Inferior parietal cortex (tissue), 1 donor: ENCODE results near the gene KLK8.
"Not testable (repeated sequence)": the region's sequence is repeated elsewhere in the genome, so short reads cannot be mapped to it uniquely, and the experiment has no call there.

ENCODE experiments used
- DNase-seq: peaks from one replicate; pipeline ENCODE4 v3.0.0-alpha.2; 2016; ENCODE audit errors: extremely low spot score

Gene KLK8

DNA sequence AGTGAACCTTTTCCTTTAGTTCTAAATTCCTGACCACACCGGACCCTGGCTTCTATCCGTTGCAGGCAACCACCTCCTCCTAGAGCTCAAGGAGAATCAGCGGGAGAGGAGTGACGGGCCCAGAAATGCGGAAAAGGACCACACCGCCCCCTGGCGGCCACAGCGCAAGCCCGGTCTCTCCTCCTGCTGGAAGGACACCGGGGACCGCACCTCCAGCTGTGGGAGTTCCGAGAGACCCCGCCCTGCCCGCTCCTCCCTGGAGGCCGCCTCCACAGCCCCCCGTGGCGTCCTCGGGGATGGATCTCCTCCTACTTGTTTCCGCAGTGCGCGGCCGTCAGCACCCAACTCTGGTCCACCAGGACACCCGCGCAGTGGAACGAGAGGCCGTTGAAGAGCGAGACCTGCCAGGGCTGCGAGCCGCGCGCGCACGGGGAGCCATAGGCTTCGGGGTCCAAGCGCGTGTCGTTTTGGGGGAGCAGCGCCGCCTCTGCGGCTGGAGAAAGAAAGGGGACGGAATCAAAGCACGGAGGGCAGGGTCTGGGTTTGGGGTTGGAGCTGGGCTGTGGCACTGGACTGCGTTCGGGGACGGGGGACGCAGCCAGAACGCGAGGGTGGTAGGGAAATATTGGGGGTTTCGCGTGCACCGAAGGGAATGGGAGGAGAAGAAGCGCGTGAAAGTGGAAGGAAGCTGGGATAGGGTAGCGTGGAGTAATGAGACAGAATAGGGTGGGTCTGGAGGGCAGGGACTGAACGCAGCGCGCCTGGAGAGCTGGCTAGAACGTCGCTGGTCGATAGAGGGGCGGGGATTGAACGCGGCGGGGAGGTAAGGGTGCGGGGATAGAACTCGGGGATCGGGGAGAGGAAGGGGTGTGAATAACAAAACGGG, 15.6 kb upstream of the KLK8 start:
- DNase-seq: peak; percentile 65

DNA sequence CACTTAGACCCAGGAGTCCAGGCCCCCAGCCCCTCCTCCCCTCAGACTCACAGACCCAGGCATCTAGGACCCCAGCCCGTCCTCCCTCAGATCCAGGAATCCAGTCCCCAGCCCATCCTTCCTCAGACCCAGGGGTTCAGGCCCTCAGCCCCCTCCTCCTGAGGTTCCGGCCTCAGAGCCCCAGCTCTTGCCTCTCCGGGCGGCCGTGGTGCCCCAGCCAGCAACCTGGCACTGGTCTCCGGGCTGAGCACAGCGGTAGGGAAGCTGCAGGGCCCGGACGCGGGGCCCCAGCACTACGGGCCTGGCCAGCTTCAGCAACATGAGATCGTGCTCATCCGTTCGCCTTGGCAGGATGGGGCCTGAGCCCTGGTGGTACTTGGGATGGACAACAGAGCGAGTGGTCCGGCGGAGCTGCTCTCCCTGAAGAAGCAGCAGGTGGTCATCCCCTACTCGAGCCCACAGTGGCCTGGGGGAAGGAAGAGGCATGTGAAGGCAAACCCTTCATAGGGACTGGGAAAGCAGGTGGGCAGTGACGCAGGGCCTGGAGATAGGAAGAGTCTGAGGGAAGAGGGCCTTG, 14.4 kb upstream of the KLK8 start:
- no peak for DNase-seq

DNA sequence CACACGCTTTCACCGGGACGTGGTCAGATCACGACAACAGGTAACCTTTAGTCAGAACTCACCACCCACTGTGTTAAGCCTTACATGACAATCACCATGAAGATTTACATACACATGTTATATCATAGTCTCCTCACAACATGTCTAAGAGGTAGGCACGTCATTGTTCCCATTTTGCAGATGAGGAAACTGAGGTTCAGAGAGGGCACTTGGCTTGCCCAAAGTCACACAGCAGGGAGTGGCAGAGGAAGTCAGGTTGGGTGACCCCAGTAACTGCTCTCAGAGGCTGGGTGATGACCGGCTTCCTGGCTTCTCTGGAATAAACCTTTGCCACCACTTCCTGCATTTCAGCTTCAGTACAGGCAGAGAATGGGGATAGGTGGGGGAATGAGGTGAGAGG, 12.8 kb upstream of the KLK8 start:
- no peak for DNase-seq

DNA sequence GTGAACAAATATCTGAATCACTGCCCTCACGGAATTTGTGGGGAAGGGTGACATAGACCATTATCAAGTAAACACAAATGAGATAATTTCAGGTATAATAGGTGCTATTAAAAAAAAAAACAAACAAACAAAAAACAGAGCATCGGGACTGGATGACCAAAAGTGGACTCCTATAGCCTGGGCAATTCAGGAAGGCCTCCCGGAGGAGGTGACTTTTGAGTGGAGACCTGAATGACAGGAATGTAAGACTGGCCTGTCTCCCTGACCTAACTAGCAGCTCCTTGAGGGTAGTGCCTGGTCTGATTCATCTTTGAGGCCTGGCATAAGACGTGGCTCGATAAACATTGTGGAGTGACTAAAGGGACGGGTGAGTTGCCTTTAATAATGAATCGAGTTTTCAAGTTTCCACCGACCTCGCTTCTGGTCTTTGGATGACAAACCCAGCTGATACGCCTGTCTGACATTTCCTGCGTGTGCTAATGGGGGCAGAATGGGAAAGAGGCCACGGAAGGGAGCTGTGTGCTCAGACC, 11.3 kb upstream of the KLK8 start:
- DNase-seq: no peak

DNA sequence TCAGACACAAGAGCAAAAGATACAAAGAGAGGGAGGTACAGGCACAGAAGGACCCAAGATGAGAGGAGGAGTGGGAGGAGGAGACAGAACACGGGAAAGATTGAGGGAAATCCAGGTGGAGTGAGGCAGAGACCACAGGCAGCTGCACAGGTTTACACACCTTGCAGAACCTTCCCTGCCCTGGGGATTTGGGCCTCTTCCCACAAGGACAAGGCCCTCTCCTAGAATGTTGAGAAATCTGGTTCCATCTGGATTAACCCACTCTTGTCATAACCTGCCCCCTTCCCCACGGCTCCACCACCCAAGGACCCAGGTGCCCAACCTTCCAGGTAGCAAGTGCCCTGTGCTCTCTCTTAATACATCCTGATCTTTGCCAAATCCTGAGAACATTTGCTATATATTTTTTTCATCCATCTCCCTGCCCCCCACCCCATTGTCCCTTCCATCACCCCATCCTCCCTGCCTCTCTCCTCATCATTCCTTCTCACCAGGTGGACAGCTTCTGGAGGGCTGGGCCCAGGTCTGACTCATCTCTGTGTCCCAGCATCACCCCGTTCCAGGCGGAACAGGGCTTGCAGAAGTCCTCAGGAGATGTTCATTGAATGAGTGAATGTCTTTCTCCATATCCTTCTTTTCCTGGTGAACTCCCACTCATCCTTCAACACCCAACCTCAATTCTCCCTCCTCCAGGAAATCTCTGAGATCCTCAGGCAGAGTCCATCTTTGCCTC, 8.8 kb upstream of the KLK8 start:
- no peak for DNase-seq

DNA sequence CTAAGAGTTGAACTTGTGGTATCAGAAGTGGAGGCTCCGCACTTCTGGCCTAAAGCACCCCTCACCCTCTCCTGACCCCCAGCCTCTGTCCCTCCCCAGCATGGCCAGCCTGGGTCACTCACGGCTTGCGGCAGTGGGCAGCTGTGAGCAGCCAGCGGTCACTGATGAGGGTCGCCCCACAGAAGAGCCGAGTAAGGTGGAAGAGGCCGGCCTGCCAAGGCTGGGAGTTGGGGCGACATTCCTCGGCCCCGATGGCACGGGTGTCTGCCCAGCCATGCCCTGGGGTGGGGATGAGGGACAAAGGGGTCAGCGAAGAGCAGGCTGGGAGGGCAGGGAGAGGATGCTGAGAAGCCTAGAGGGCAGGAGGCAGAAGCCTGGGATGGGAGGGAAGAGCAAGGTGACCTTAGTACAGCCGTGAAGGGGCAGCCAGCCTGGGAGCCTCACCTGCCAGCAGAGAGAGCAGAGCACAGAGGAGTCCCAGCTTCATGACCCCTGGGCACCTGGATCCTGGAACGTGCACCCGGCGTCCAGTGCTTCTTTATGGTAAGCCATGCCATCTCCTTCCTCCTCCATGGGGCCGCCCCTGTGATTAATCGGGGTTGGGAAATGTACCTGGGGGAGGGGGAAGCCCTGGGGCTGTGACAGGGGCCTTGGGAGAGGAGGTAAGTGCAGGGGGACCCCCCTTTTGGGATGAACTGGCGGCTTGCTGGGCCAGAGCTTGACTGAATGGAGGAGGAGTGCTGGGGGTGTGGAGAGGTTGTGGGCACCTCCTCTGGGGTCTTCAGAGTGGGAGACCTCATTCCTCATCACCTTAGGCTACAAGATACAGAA, 7.9 kb upstream of the KLK8 start:
- DNase-seq: no peak

DNA sequence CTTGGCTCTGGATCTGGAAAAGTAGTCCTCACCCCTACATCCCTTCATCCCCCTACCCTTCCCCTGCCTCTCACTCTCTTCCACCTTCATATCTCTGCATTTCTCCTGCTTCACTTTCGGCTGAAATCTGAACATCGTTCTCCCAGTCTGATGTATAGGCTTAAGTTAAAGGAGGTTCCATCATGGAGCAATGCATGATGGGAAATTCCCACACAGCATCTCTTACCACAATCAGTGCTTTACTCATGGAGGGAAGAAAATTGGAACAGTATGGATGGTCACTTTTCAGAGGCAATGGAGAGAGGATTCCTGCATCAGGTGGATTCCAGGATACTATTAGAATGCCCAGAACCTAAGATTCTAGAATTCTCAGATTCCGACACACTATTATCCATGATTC, 6.1 kb upstream of the KLK8 start:
- DNase-seq: no peak

DNA sequence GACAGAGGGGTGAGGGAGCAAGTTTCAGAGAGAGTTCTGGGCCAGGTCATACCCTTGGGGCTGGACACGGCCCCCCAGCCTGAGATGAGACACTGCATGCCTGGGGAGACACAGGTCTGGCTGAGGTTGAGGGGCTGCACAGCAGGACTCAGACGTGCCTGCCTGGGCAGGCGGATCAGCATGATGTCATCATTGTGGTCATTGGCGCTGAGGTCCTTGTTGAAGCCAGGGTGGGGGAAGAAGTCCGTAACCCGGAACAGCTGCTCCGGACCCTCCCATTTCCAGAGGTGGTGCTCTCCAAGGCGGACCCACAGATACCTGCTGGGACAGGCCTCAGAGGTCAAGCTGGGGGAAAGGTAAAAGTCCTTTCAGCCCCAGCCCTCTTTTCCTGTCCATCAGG, 5.0 kb upstream of the KLK8 start:
- no peak for DNase-seq

DNA sequence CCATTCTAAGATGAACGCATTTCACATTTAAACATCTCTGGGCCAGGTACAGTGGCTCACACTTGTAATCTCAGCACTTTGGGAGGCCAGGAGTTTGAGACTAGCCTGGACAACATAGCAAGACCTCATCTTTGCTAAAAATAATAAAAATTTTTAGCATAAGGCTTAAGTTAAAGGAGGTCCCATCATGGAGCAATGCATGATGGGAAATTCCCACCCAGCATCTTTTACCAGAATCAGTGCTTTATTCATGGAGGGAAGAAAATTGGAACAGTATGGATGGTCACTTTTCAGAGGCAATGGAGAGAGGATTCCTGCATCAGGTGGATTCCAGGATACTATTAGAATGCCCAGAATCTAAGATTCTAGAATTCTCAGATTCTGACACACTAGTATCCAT, 3.8 kb upstream of the KLK8 start:
- no peak for DNase-seq

DNA sequence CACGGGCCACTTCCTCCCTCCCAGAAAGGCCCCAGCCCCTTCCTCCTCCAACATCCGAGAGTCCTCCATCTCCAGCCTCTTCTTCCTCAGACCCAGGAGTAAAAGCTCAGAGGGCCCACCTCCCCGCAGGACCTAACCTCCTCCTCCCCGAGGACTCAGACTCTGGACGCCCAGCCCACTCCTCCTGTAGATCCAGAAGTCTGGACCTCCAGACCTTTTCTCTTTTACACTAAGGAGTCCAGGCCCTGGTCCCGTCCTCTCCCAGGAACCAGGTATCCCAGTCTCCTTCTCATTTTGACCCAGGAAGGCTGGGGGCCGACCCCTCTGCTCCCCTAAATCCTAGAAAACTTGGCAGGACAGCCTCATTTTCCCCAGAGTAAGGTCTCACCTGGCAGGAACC, 1.9 kb upstream of the KLK8 start:
- no peak for DNase-seq

DNA sequence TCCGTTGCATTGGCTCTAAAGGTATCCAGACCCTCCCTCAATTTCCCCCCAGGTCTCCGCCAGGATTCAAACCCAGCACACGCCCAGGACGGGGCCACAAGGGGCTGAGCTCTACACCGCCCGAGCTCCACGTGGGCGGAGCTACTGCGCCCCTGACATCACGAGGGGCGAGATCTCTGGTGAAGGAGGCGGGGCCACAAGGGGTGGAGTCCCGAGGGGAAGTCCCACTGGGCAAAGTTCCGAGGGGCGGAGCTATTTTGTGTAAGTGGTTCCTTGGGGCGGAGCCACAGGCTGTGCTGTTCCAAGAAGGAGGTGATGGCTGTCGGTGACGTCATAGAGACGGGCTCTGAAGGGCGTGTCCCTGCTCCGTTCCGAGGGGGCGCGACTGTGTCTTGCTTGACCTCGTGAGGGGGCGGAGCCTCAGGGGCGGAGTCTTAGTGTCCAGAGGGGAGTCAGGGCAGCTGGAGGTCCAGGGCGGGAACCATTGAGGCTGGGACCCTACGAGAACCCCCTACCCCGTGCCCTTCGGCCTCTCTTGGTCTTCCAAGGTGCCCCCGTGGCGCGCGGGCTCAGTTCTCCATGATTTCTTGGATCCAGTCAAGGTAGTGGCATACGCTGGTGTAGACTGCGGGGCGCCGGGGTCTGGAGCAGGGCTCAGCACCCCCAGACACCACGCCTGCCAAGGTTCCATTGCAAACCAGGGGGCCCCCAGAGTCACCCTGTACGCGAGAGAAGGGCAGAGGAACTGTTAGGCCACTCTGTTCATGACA, 1.3 kb upstream of the KLK8 start:
- peak; percentile 57 for DNase-seq

DNA sequence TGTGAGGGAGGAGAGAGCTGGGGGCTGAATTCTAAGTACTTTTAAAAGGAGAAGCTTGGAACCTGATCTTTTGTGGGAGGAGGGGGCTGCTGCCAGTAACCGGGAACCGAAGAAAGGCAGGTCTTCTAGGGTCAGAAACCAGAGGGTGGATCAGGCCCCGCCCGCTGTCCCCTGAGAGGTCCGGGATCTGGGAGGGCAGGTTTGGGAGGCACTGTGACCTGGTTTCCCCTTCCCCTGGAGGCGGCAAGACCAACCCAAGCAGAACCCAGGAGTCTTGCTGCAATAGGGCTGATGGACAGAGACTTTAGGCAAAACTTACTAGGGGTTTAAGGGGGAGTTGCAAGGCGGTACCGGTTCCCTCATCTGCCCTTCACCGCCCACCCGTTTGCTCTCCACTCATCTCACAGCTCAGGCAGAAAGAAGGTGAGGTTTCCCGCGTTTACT, 707 bp upstream of the KLK8 start:
- no peak for DNase-seq

DNA sequence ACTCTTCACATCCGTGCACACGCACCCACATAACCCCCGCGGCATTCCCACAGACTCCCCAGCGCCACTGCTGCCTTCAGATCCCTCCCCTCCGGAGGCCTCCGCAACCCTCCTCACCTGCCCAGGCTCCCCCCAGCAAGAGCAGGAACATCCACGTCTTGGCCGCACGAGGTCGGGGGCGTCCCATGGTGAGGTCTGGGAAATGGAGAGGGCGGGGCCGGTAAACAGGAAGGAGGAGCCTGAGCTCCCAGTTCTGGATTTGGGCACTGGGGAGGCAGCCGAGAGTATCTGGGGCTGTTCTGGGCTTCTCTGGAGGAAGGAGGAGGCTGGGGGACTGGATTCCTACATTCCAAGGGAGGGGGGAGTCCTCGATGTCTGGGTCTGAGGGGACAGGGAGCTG, 423 bp downstream of the KLK8 start:
- DNase-seq: no peak

DNA sequence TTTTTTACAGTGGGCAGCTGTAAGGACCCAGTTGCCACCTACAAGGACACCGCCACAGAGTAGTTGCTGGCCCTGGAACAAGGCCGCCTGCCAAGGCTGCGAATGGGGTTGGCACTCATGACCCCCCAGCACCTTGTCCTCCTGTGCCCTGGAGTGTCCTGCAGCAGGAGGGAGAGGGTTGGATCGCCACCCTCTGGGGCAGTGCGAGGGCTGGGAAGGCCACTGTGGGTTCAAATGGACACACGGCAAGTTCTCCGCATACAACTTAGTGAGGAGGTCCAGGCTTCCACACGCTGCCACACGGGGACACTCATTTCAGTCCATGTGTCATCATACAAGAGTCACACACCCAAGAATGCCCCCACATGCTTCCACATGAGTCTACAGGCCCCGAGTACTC, 978 bp downstream of the KLK8 start:
- no peak for DNase-seq

DNA sequence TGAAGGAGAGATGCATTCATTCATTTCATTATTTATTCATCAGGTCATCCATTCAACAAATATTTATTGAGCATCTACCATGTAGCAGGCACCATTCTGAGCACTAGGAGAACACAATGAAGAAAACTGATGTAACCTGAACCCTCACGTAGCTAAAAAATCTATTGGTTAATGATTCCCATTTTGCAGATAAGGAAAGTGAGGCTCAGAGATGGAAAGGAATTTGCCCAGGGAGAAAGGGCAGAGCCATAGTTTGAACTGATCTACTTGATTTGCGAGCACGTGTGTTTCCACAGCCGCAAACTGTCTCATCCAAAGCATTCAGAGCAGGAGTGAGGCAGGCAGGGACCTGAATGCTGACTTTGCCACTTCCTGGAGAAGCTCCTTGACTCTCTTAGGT, 2.7 kb downstream of the KLK8 start:
- no peak for DNase-seq

DNA sequence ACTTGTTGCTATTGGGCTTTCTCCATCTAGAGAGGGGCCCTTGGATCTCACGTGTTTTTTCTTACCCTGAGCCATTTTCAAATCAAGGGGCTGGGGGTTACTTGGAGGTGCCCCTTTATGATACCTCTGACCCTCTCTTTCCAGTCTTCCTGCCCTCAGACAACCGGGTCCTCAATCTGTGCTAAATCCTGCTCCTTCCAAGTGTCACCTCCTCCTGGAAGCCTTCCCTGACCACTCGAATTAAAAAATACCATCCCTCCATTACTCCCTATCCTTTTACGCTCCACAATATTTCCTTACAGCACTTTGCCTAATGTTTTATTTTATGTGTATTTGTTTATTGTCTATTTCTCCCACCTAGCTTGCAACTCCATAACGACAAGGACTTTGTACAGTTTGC, 3.3 kb downstream of the KLK8 start:
- no peak for DNase-seq

DNA sequence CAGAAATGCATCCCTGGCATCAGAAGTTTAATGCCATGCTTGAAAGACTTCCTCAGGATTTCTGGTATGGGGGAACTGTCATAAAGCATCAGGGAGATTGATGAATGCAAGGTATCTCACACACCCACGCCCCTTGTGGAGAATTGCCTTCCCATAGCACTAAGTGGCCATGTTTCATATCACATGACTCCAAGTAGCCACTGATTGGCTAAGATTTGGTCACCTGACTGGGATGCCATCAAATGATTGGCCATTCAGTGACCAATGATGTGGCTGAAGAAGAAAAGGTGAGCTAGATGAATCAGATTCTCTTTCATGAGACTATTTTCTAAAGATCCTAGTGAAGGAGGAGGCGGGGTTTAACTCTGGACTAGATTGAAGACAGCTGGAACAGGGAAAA, 7.3 kb downstream of the KLK8 start:
- no peak for DNase-seq

DNA sequence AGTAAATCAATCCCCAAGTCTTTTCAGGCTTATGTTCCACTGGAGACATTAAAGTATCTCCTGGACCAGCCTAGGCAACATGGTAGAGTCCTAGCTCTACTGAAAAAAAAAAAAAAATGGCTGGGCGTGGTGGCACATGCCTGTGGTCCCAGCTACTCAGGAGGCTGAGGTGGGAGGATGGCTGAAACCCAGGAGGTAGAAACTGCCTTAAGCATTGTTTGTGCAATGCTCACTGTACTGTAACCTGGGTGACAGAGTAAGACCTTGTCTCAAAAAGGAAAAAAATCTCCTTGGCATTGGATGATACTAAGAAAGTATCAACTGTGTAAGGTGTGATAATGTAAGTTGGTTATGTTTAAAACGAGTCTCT, 8.8 kb downstream of the KLK8 start:
- no peak for DNase-seq

DNA sequence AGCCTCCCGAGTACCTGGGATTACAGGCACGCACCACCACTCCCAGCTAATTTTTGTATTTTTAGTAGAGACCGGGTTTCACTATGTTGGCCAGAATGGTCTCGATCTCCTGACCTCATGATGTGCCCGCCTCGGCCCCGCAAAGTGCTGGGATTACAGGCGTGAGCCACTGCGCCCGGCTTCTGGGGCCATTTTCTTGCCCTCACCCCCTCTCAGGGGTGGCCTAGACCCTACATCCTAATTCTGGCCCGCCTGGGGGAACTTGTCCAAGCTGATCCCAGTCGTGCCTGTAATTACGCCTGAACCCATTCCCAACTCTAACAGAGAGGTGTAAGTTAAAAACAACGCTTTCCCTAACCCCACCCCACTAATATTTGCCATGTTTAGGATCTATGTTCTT, 17.0 kb downstream of the KLK8 start:
- DNase-seq: not testable (repeated sequence)

DNA sequence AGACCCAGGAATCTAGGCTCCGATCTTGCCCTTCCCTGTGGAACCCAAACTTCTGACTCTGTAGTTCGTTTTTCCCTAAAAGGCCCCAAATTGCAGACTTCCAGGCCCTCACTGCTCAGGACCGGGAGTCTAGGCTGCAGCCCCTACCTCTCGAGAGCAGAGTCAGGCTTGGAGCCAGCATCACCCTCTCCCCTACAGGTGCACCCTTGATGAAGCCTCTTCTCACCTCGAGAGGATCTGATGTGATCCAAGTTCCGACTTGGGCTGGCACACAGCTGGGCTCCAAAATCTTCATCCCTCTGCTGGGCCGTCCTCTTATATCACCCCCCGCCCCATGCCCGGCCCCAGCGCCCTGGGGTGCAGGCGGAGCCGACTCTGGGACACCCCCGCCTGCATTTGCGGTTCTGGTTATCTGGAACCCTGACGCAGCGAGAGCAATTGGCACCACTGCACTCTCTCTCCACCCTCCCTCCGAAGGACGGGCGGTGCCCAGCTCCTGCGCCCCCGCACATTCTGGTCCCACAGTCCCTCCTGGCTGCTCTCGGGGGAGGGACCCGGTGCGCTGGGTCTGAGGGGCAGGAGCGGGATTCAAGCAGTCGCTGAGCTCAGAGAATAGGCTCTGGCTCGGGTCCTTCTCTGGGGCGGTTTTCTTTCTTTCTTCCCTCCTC, 17.6 kb downstream of the KLK8 start, which contains the start of gene KLK7:
Gene KLK7 (minus strand): TSS at position 293 of the 668 bp plus-strand sequence. CDS start 1,518 bp downstream, outside the sequence.
- DNase-seq: no peak
